DOHH2 (cell line): ENCODE results near the gene SPON2.

ENCODE experiments used
- EZH2phosphoT487 ChIP-seq: fragments of 200-600 bp; sonication (generic); IDR thresholded peaks from 2 replicates; pipeline ENCODE4 v1.6.1; 2017; ENCODE audit warnings: borderline replicate concordance, mild to moderate bottlenecking, antibody characterized with exemption, low read length, moderate library complexity, mixed read lengths
- TF ChIP-seq, protein P1 (sequence below): fragments of 200-600 bp; sonication (generic); IDR thresholded peaks from one replicate; pipeline ENCODE4 v1.5.1; 2014; ENCODE audit warnings: antibody characterized with exemption, mild to moderate bottlenecking, low read depth, low read length; ENCODE audit not compliant: poor library complexity, severe bottlenecking

DNA sequence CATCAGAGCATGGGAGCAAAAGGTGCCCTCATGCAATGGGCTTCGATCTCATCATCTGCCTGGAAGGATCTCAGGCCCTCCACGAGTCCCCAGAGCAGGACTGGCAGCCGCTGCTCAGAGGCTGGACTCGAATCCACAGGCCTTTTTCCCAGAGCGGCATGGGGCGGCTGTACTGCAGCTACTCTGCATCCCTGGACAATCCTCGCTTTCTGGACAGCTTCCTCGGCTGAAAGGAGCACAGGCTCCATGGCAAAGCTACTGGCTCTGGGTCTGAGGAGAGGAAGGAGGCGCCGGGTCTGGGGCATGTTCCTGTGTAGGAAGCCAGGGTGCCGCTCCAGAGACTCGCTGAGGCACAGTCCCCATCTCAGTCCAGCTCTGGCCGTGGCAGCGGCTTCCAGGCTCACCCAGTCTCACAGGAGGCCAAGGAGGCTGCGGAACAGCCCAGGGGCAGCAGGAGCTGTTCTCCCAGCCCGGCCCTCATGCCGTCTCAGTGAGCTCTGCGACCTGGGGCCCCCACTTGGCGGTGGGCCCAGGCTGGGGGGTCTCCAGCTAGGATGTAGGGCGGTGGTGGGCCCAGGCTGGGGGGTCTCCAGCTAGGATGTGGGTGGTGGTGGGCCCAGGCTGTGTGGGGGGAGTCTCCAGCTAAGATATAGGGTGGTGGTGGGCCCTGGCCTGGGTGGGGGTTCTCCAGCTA is 2.7 kb upstream of the SPON2 start:
- TF ChIP-seq, protein P1, sequence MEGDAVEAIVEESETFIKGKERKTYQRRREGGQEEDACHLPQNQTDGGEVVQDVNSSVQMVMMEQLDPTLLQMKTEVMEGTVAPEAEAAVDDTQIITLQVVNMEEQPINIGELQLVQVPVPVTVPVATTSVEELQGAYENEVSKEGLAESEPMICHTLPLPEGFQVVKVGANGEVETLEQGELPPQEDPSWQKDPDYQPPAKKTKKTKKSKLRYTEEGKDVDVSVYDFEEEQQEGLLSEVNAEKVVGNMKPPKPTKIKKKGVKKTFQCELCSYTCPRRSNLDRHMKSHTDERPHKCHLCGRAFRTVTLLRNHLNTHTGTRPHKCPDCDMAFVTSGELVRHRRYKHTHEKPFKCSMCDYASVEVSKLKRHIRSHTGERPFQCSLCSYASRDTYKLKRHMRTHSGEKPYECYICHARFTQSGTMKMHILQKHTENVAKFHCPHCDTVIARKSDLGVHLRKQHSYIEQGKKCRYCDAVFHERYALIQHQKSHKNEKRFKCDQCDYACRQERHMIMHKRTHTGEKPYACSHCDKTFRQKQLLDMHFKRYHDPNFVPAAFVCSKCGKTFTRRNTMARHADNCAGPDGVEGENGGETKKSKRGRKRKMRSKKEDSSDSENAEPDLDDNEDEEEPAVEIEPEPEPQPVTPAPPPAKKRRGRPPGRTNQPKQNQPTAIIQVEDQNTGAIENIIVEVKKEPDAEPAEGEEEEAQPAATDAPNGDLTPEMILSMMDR: no peak
- no peak for TF ChIP-seq EZH2phosphoT487
